GM19193 (cell line): Measurements from ENCODE around the gene CDH9.

Source experiments
- POLR2A ChIP-seq: IDR thresholded peaks from 4 replicates; pipeline ENCODE4 v1.6.1; 2011; ENCODE audit not compliant: insufficient read depth, insufficient read length; ENCODE audit errors: extremely low read depth

Gene CDH9, protein sequence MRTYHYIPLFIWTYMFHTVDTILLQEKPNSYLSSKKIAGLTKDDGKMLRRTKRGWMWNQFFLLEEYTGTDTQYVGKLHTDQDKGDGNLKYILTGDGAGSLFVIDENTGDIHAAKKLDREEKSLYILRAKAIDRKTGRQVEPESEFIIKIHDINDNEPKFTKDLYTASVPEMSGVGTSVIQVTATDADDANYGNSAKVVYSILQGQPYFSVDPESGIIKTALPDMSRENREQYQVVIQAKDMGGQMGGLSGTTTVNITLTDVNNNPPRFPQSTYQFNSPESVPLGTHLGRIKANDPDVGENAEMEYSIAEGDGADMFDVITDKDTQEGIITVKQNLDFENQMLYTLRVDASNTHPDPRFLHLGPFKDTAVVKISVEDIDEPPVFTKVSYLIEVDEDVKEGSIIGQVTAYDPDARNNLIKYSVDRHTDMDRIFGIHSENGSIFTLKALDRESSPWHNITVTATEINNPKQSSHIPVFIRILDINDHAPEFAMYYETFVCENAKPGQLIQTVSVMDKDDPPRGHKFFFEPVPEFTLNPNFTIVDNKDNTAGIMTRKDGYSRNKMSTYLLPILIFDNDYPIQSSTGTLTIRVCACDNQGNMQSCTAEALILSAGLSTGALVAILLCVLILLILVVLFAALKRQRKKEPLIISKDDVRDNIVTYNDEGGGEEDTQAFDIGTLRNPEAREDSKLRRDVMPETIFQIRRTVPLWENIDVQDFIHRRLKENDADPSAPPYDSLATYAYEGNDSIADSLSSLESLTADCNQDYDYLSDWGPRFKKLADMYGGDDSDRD

DNA sequence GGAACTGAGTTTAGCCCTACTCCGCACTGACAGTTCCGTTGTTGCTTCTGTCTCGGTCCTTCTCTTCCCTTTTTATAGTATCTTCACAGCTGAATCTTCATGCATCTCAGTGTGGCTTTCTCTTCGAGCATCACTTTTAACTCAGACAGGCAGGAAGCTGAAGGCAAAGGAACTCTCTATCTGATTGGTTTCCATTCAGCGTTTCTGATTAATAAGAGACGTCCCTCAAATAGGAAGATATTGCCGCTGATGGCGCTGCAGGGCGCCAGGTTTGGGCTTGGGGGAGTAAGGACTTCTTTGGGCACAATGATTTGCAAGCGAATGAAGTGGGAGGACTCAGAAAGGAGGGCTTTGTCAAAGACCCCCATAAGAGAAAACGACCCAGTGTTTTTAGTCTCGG lies at the start of gene CDH9:
Gene CDH9 (minus strand): TSS at position 111 of the 400 bp plus-strand sequence. CDS start 50,253 bp downstream, outside the sequence.
- TF ChIP-seq POLR2A, result no peak

DNA sequence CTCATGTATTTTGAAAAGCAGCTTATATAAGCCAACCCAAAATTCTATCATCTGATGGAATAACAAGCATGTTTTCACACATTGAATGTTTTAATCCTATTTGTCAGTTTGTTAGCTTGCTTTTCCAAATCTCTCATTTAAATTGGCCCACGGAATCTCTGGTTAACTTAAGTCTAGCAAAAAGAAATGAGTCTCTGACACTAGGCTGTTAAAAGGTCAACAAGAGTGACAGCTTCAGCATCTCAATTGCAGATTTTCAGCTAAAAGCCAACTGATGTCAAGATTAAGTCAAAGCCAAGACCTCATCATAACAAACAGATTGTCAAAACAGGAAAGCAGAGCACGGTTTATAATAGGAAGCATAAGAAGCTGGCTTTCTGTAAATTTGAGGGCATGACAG lies 49.4 kb upstream of the CDH9 start:
- TF ChIP-seq POLR2A, result no peak

GRCh38 chr5:27083449-27084415 lies 45.3 kb upstream of the CDH9 start:
- no peak for TF ChIP-seq POLR2A

DNA sequence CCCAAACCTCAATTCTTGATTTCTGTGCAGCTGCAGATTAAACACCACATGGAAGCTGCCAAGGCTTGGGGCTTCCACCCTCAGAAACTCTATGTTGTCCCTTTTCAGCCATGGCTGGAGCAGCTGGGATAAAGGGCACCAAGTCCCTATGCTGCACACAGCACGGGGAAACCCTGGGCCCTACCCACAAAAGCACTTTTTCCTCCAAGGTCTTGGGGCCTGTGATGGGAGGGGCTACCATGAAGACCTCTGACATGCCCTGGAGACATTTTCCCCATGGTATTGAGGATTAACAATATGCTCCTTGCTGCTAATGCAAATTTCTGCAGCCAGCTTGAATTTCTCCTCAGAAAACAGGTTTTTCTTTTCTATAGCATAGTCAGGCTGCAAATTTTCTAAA lies 41.8 kb upstream of the CDH9 start:
- no peak for TF ChIP-seq POLR2A

- TF ChIP-seq POLR2A, result no peak
Measured at GRCh38 chr5:27062451-27062850, 24.1 kb upstream of the CDH9 start.

DNA sequence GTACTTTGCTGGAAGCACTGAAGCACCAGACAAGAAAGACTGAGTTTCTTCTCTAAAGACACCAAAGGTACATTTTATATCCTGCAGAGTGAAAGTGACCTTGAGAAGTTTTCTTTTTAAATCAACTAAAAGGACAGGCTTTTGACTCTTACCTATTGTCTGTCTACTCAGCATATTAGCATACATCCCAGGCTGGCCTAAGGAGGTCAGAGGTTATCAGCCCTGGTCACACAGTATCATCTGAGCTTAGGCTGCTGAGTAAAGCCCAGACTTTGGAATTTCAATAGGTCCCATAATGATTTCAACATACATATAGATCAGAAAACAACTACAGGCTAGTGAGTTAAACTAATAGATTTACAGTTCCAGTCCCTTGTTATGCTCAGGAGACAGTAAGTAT lies 10.1 kb upstream of the CDH9 start:
- no peak for TF ChIP-seq POLR2A

DNA sequence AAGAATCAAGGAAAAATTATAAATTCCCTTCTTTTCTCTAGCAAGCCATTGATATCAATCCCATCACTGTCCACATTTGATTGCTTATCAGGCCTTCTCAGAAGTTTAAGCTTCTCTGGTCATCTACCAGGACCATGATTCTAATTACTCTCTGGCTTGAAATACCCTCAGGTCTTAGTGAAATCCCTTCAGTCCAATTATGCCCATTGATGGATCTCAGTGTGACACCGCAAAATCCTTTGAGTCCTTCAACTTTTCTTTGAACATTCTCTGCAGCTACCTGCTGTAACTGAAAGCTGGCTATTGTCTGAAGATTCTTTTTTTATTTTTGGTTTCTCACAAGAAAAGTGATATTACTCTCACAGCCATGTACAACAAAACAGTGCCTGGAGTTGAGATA lies 3.0 kb upstream of the CDH9 start:
- TF ChIP-seq POLR2A, result no peak

DNA sequence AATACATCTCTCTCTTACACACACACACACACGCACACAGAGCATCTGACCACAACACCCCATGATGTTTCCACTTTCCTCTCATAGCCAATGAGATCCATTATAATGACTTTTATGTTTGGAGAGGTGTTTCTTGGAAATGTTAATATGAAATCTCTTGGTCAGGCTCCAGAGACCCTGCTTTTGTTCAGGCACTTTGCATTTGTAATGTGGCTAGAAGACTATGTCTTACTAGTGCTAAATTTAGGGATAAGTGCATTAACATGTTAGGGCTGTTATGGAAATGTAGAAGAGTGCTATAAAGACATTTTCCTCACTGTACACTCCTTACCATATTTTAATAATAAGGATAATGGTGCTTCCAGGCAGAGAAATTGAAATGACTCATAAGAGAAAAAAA lies 3.8 kb downstream of the CDH9 start:
- TF ChIP-seq POLR2A, result no peak

DNA sequence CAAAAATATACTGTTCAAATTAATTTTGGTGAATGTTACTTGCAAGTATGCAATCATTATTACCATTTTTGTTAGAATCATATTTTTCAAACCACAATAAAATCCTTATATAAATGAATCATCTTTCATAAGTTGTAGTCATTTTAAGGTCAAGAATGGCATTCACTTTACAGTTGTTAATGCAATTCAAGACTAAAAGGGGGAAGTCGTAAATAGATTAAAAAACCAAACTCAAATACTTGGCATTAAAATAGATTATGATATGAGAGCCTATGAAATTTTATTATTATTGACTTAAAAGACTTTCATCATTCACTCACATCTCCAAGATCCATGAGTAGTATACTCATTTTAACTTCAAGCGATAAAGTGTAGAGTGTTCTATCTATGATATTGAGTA lies 11.6 kb downstream of the CDH9 start:
- no peak for TF ChIP-seq POLR2A

- no peak for TF ChIP-seq POLR2A
Measured at GRCh38 chr5:27026063-27026462, 12.3 kb downstream of the CDH9 start.

DNA sequence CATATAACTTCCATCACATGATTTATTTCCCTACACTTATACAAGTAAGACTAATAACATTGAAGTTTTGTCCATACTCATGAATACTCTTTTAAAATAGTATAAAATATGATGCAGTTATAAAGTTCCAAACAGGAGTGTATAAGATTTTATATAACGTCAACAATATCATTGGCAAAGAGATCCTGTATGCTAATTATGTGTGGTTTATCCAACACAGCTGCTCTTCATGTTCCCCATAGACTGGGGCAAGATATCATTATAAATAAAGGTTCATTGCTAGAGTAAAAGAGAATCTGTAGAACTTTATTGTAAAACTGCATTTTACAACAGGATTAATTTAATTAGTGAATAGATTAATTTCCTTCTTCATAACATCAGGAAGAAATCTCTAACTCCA lies 16.9 kb downstream of the CDH9 start:
- no peak for TF ChIP-seq POLR2A

- TF ChIP-seq POLR2A, result no peak
Measured at GRCh38 chr5:27020973-27021372, 17.4 kb downstream of the CDH9 start.

GRCh38 chr5:27015758-27016157 lies 22.6 kb downstream of the CDH9 start:
- no peak for TF ChIP-seq POLR2A

DNA sequence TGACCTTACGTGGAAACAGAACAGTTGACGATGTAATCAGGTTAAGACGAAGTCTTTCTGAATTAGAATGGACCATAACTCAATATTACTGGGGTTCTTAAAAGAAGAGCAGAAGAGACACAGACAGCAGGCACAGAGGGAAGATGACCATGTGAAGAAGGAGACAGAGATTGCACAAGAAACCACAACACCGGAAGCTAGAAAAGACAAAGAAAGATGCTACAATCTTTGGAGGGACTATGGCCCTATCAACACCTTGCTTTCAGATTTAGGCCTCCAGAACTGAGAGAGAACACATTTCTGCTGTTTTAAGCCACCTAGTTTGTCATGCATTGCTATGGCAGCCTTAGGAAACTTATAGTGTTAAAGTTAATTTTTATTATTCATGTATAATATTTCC lies 27.1 kb downstream of the CDH9 start:
- no peak for TF ChIP-seq POLR2A

- no peak for TF ChIP-seq POLR2A
Measured at GRCh38 chr5:27010646-27011045, 27.7 kb downstream of the CDH9 start.
